GM12878 (cell line): ENCODE results near the gene C6orf62. TPM values are rescaled to one million over a fixed set of nuclear protein-coding genes. Genes with fewer than 3 reads are reported as not detected.

Experiments used
- HDAC2 ChIP-seq: fragments of 200-600 bp; sonication (generic); IDR thresholded peaks from 2 replicates; pipeline ENCODE4 v1.6.1; 2017
- HDGF ChIP-seq: fragments of 450-650 bp; IDR thresholded peaks from 2 replicates; pipeline ENCODE4 v1.6.1; 2016; ENCODE audit warnings: antibody characterized with exemption
- IKZF1 ChIP-seq: fragments of 450-650 bp; conservative IDR thresholded peaks from 2 replicates; pipeline ENCODE4 v1.6.1; 2017; ENCODE audit warnings: antibody characterized with exemption, mild to moderate bottlenecking
- NFIC ChIP-seq: IDR thresholded peaks from 2 replicates; pipeline ENCODE4 v1.6.1; 2012; ENCODE audit warnings: low read depth, mild to moderate bottlenecking, inconsistent platforms, low read length, moderate library complexity
- NRF1 ChIP-seq: conservative IDR thresholded peaks from 2 replicates; pipeline ENCODE4 v1.6.1; 2011; ENCODE audit warnings: mild to moderate bottlenecking, low read depth, low read length, improper control_type of control experiment
- RAD51 ChIP-seq: fragments of 450-650 bp; IDR thresholded peaks from 2 replicates; pipeline ENCODE4 v1.6.1; 2016; ENCODE audit warnings: moderate library complexity, mild to moderate bottlenecking, inconsistent platforms
- RELB ChIP-seq: fragments of 450-650 bp; IDR thresholded peaks from 2 replicates; pipeline ENCODE4 v1.6.1; 2017; ENCODE audit warnings: low read depth, mild to moderate bottlenecking, moderate library complexity
- SPI1 ChIP-seq: IDR thresholded peaks from 2 replicates; pipeline ENCODE4 v1.6.1; 2011; ENCODE audit warnings: low read depth, mild to moderate bottlenecking, low read length, moderate library complexity, borderline replicate concordance; ENCODE audit not compliant: insufficient read depth
- TBL1XR1 ChIP-seq: IDR thresholded peaks from 2 replicates; pipeline ENCODE4 v1.6.1; 2012; ENCODE audit warnings: low read depth, low read length, improper control_type of control experiment
- polyA plus RNA-seq, 11 experiments: library from polyadenylated mRNA; depleted of rRNA in 4 of 11; unstranded in 6 of 11; stranded (reverse) in 5 of 11; fragments of >200 nt; fragmentation: Nextera tagmentation in 4 of 11; fragmentation: Illumina TruSeq in 1 of 11; extraction: Ambion mirVana in 4 of 11; extraction: Trizol in 1 of 11; gene quantifications; 1 replicate in 1 of 11; 2 replicates in 10 of 11; pipeline versions ENCODE4 v1.2.1 to v1.2.3, GENCODE V29; 2011 to 2016; ENCODE audit warnings: inconsistent platforms in 2 of 11, missing spikeins in 2 of 11, low read depth in 1 of 11
- total RNA-seq, 4 experiments: library from RNA; depleted of rRNA in 3 of 4; stranded (reverse); fragments of >200 nt in 3 of 4; fragmentation: Illumina TruSeq in 1 of 4; extraction: Trizol in 1 of 4; gene quantifications; 2 replicates each; pipeline versions ENCODE4 v1.2.1 to v1.2.3, GENCODE V29; 2013 to 2021
- TF ChIP-seq, protein P1 (sequence below): fragments of 450-650 bp; IDR thresholded peaks from 2 replicates; pipeline ENCODE4 v1.6.1; 2016; ENCODE audit warnings: mild to moderate bottlenecking, moderate library complexity, borderline replicate concordance
- TF ChIP-seq, protein P2 (sequence below): IDR thresholded peaks from 2 replicates; pipeline ENCODE4 v1.6.1; 2012; ENCODE audit warnings: low read depth, low read length, improper control_type of control experiment
- TF ChIP-seq, protein P3 (sequence below): fragments of 450-650 bp; IDR thresholded peaks from 2 replicates; pipeline ENCODE4 v1.6.1; 2018; ENCODE audit warnings: borderline replicate concordance, mild to moderate bottlenecking; ENCODE audit not compliant: partially characterized antibody
- TF ChIP-seq, protein P4 (sequence below): fragments of 450-650 bp; IDR thresholded peaks from 2 replicates; pipeline ENCODE4 v1.6.1; 2014; ENCODE audit warnings: mild to moderate bottlenecking
- TF ChIP-seq, protein P5 (sequence below): fragments of 450-650 bp; IDR thresholded peaks from 2 replicates; pipeline ENCODE4 v1.6.1; 2017; ENCODE audit warnings: mild to moderate bottlenecking, moderate library complexity

Gene C6orf62
- total and polyA plus RNA-seq, 10 of the 15 experiments (the other 5 are each of a cell fraction or from before 2014, with no cell fraction given): 55.6 to 565 (median 126) TPM

DNA sequence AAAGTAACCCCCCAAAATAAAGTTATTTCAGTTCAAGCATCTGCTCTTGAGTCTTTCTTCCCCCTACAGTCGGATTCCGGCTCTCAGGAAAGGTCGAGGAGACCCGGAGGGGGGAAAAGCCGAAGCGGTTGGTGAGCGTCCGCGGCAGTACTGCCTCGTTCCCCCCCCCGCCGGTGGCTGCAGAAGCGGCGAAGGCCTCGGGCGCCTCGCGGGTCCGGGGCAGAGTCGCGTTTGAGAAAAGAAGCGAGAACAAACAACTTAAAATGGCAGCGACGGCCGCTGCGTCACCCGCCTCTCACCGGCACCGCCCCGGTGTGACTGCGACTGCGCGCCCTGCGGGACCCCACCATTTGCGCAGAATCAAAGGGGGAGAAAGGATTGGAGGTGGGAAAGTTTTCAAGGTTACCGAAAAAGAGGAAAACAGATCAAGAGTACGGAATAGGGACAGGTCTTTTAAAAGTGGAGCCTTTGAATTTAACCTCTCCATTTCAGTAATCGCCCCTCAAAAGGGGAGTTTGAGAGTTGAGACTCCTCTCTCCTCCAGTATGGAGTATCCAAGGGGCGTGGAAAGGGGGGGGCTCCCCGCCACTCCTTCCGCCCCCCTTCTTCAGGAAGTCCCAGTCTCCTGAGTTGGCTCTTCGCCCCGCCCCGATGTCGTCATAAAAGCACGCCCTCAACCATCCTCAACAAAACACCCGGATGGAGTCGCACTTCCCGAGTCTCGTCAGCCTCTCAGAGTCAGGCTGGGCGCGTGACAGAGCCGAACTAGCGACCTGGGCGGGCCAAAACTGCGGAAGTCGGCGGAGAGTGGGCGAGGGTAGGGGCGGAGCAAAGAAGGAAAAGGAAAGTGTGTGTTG, 1.9 kb upstream of the C6orf62 start (continued):
- TF ChIP-seq, protein P1, sequence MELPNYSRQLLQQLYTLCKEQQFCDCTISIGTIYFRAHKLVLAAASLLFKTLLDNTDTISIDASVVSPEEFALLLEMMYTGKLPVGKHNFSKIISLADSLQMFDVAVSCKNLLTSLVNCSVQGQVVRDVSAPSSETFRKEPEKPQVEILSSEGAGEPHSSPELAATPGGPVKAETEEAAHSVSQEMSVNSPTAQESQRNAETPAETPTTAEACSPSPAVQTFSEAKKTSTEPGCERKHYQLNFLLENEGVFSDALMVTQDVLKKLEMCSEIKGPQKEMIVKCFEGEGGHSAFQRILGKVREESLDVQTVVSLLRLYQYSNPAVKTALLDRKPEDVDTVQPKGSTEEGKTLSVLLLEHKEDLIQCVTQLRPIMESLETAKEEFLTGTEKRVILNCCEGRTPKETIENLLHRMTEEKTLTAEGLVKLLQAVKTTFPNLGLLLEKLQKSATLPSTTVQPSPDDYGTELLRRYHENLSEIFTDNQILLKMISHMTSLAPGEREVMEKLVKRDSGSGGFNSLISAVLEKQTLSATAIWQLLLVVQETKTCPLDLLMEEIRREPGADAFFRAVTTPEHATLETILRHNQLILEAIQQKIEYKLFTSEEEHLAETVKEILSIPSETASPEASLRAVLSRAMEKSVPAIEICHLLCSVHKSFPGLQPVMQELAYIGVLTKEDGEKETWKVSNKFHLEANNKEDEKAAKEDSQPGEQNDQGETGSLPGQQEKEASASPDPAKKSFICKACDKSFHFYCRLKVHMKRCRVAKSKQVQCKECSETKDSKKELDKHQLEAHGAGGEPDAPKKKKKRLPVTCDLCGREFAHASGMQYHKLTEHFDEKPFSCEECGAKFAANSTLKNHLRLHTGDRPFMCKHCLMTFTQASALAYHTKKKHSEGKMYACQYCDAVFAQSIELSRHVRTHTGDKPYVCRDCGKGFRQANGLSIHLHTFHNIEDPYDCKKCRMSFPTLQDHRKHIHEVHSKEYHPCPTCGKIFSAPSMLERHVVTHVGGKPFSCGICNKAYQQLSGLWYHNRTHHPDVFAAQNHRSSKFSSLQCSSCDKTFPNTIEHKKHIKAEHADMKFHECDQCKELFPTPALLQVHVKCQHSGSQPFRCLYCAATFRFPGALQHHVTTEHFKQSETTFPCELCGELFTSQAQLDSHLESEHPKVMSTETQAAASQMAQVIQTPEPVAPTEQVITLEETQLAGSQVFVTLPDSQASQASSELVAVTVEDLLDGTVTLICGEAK: peak; percentile 83; the same call in 1 of the 2 replicates
- TF ChIP-seq, protein P2, sequence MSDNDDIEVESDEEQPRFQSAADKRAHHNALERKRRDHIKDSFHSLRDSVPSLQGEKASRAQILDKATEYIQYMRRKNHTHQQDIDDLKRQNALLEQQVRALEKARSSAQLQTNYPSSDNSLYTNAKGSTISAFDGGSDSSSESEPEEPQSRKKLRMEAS: no peak
- TF ChIP-seq SPI1 (peak; percentile 70), RELB (peak; percentile 96), TBL1XR1 (peak; percentile 49; the same call in 1 of the 2 replicates), HDAC2 (no peak), NRF1 (peak; percentile 42), NFIC (peak; percentile 75), IKZF1 (peak; percentile 58), HDGF (peak; percentile 79; the same call in 1 of the 2 replicates), RAD51 (peak; percentile 88; the same call in 1 of the 2 replicates)
- TF ChIP-seq, protein P3, sequence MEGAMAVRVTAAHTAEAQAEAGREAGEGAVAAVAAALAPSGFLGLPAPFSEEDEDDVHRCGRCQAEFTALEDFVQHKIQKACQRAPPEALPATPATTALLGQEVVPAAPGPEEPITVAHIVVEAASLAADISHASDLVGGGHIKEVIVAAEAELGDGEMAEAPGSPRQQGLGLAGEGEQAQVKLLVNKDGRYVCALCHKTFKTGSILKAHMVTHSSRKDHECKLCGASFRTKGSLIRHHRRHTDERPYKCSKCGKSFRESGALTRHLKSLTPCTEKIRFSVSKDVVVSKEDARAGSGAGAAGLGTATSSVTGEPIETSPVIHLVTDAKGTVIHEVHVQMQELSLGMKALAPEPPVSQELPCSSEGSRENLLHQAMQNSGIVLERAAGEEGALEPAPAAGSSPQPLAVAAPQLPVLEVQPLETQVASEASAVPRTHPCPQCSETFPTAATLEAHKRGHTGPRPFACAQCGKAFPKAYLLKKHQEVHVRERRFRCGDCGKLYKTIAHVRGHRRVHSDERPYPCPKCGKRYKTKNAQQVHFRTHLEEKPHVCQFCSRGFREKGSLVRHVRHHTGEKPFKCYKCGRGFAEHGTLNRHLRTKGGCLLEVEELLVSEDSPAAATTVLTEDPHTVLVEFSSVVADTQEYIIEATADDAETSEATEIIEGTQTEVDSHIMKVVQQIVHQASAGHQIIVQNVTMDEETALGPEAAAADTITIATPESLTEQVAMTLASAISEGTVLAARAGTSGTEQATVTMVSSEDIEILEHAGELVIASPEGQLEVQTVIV: peak; percentile 93
- TF ChIP-seq, protein P4, sequence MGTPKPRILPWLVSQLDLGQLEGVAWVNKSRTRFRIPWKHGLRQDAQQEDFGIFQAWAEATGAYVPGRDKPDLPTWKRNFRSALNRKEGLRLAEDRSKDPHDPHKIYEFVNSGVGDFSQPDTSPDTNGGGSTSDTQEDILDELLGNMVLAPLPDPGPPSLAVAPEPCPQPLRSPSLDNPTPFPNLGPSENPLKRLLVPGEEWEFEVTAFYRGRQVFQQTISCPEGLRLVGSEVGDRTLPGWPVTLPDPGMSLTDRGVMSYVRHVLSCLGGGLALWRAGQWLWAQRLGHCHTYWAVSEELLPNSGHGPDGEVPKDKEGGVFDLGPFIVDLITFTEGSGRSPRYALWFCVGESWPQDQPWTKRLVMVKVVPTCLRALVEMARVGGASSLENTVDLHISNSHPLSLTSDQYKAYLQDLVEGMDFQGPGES: no peak; the same call in 1 of the 2 replicates
- TF ChIP-seq, protein P5, sequence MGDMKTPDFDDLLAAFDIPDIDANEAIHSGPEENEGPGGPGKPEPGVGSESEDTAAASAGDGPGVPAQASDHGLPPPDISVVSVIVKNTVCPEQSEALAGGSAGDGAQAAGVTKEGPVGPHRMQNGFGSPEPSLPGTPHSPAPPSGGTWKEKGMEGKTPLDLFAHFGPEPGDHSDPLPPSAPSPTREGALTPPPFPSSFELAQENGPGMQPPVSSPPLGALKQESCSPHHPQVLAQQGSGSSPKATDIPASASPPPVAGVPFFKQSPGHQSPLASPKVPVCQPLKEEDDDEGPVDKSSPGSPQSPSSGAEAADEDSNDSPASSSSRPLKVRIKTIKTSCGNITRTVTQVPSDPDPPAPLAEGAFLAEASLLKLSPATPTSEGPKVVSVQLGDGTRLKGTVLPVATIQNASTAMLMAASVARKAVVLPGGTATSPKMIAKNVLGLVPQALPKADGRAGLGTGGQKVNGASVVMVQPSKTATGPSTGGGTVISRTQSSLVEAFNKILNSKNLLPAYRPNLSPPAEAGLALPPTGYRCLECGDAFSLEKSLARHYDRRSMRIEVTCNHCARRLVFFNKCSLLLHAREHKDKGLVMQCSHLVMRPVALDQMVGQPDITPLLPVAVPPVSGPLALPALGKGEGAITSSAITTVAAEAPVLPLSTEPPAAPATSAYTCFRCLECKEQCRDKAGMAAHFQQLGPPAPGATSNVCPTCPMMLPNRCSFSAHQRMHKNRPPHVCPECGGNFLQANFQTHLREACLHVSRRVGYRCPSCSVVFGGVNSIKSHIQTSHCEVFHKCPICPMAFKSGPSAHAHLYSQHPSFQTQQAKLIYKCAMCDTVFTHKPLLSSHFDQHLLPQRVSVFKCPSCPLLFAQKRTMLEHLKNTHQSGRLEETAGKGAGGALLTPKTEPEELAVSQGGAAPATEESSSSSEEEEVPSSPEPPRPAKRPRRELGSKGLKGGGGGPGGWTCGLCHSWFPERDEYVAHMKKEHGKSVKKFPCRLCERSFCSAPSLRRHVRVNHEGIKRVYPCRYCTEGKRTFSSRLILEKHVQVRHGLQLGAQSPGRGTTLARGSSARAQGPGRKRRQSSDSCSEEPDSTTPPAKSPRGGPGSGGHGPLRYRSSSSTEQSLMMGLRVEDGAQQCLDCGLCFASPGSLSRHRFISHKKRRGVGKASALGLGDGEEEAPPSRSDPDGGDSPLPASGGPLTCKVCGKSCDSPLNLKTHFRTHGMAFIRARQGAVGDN: peak; percentile 81
